T-helper 17 cell (primary cell): Measurements from ENCODE around the gene SLC22A17. TPM values are rescaled to one million over a fixed set of nuclear protein-coding genes. Genes with fewer than 3 reads are reported as not detected.

Experiments used
- ATAC-seq: fragments of 150-1000 bp; cut with Tn5 transposase; 2 replicates; pipeline ENCODE4 v1.10.0; 2021; ENCODE audit warnings: mild to moderate bottlenecking, moderate library complexity
- DNase-seq, 3 donors: peaks; one replicate each; pipeline versions ENCODE4 v3.0.0 to v3.0.0-alpha.2; 2020 to 2021
- H3K9me3 ChIP-seq: one replicate; pipeline ENCODE4 v1.7.0; 2013; ENCODE audit warnings: low read length, mild to moderate bottlenecking; ENCODE audit not compliant: control insufficient read depth, poor library complexity, severe bottlenecking
- H3K27ac Mint-ChIP-seq: one replicate; pipeline ENCODE4 v1.8.0; 2022; ENCODE audit warnings: mild to moderate bottlenecking, moderate library complexity, mixed read lengths
- H3K27me3 Mint-ChIP-seq: one replicate; pipeline ENCODE4 v1.8.0; 2022; ENCODE audit warnings: mixed read lengths
- H3K36me3 Mint-ChIP-seq: one replicate; pipeline ENCODE4 v1.8.0; 2022; ENCODE audit warnings: low read depth, mixed read lengths
- H3K4me1 Mint-ChIP-seq: one replicate; pipeline ENCODE4 v1.8.0; 2022; ENCODE audit warnings: mild to moderate bottlenecking, mixed read lengths
- H3K4me3 Mint-ChIP-seq: one replicate; pipeline ENCODE4 v1.8.0; 2022; ENCODE audit warnings: mild to moderate bottlenecking, moderate library complexity, mixed read lengths
- total RNA-seq, 4 donors: library from RNA in 2 of 4; stranded (reverse) in 2 of 4; gene quantifications; one replicate each; pipeline ENCODE4 v1.2.3 and lab custom pipeline; 2022 to 2026

Gene SLC22A17
- total RNA-seq, 2 donors from 2014 or later = 3.7 to 10.5 TPM

- Mint-ChIP-seq H3K4me3 (peak within 1 kb of the TSS; percentile 76), H3K4me1 (peaks cover 13% of the 10 kb centered on the region), H3K27ac (no peak within 1 kb of the TSS), H3K27me3 (peaks cover 64% of the 10 kb centered on the region), H3K36me3 (peaks cover 5% of the 10 kb centered on the region)
- ATAC-seq (no peak), DNase-seq (no peak)
- no peaks in the 10 kb centered on the region for H3K9me3 ChIP-seq
Observed at GRCh38 chr14:23365036-23365731, 12.5 kb upstream of the SLC22A17 start, which contains the start of gene EFS. EFS (minus strand) TSS chr14:23365172; CDS start chr14:23365025, 147 bp downstream.

GRCh38 chr14:23364164-23365035 lies 11.7 kb upstream of the SLC22A17 start:
- Mint-ChIP-seq H3K27ac (no peak overlapping the region), H3K36me3 (peaks cover 5% of the 10 kb centered on the region), H3K27me3 (peaks cover 64% of the 10 kb centered on the region), H3K4me3 (peak overlapping the region; percentile 76), H3K4me1 (peaks cover 13% of the 10 kb centered on the region)
- DNase-seq = no peak
- no peaks in the 10 kb centered on the region for H3K9me3 ChIP-seq
- no peak for ATAC-seq

GRCh38 chr14:23362200-23362599 lies 9.5 kb upstream of the SLC22A17 start:
- Mint-ChIP-seq H3K27me3 (peaks cover 49% of the 10 kb centered on the region), H3K4me3 (no peak overlapping the region), H3K4me1 (peaks cover 11% of the 10 kb centered on the region), H3K36me3 (peaks cover 3% of the 10 kb centered on the region), H3K27ac (no peak overlapping the region)
- DNase-seq (no peak), ATAC-seq (no peak)
- H3K9me3 ChIP-seq = no peaks in the 10 kb centered on the region

GRCh38 chr14:23361763-23362162 lies 9.1 kb upstream of the SLC22A17 start:
- peaks cover 3% of the 10 kb centered on the region for H3K36me3 Mint-ChIP-seq
- ATAC-seq = no peak
- no peak for DNase-seq
- no peak overlapping the region for H3K27ac Mint-ChIP-seq
- no peak overlapping the region for H3K4me3 Mint-ChIP-seq
- H3K9me3 ChIP-seq = no peaks in the 10 kb centered on the region
- H3K27me3 Mint-ChIP-seq = peaks cover 45% of the 10 kb centered on the region
- peaks cover 9% of the 10 kb centered on the region for H3K4me1 Mint-ChIP-seq

- no peak overlapping the region for H3K4me3 Mint-ChIP-seq
- peaks cover 3% of the 10 kb centered on the region for H3K36me3 Mint-ChIP-seq
- peaks cover 43% of the 10 kb centered on the region for H3K27me3 Mint-ChIP-seq
- DNase-seq (no peak), ATAC-seq (no peak)
- H3K27ac Mint-ChIP-seq = no peak overlapping the region
- H3K4me1 Mint-ChIP-seq = peaks cover 9% of the 10 kb centered on the region
- H3K9me3 ChIP-seq = no peaks in the 10 kb centered on the region
Observed at GRCh38 chr14:23361320-23361719, 8.6 kb upstream of the SLC22A17 start.

- H3K4me1 Mint-ChIP-seq = peaks cover 9% of the 10 kb centered on the region
- no peaks in the 10 kb centered on the region for H3K9me3 ChIP-seq
- H3K27me3 Mint-ChIP-seq = peaks cover 50% of the 10 kb centered on the region
- H3K36me3 Mint-ChIP-seq = peaks cover 3% of the 10 kb centered on the region
- no peak overlapping the region for H3K27ac Mint-ChIP-seq
- ATAC-seq (no peak), DNase-seq (no peak)
- no peak overlapping the region for H3K4me3 Mint-ChIP-seq
Observed at GRCh38 chr14:23360496-23360895, 7.8 kb upstream of the SLC22A17 start.

- Mint-ChIP-seq H3K27ac (no peak overlapping the region), H3K4me3 (no peak overlapping the region), H3K4me1 (peaks cover 7% of the 10 kb centered on the region), H3K27me3 (peaks cover 55% of the 10 kb centered on the region), H3K36me3 (peaks cover 3% of the 10 kb centered on the region)
- DNase-seq (no peak), ATAC-seq (no peak)
- H3K9me3 ChIP-seq = no peaks in the 10 kb centered on the region
Observed at GRCh38 chr14:23359722-23360447, 7.2 kb upstream of the SLC22A17 start.

GRCh38 chr14:23359167-23359626 lies 6.5 kb upstream of the SLC22A17 start:
- H3K9me3 ChIP-seq = no peaks in the 10 kb centered on the region
- no peak for DNase-seq

GRCh38 chr14:23358553-23359166 lies 6.0 kb upstream of the SLC22A17 start:
- H3K27ac Mint-ChIP-seq = peak overlapping the region; percentile 54
- peaks cover 13% of the 10 kb centered on the region for H3K4me1 Mint-ChIP-seq
- H3K36me3 Mint-ChIP-seq = peaks cover 10% of the 10 kb centered on the region
- H3K9me3 ChIP-seq = no peaks in the 10 kb centered on the region
- DNase-seq = no peak
- peaks cover 58% of the 10 kb centered on the region for H3K27me3 Mint-ChIP-seq
- no peak for ATAC-seq
- H3K4me3 Mint-ChIP-seq = no peak overlapping the region

More at GRCh38 chr14:23359167-23359626, 6.5 kb upstream of the SLC22A17 start:
- peaks cover 7% of the 10 kb centered on the region for H3K4me1 Mint-ChIP-seq
- H3K36me3 Mint-ChIP-seq = peaks cover 5% of the 10 kb centered on the region
- H3K27me3 Mint-ChIP-seq = peaks cover 55% of the 10 kb centered on the region
- ATAC-seq = no peak
- no peak overlapping the region for H3K27ac Mint-ChIP-seq
- H3K4me3 Mint-ChIP-seq = no peak overlapping the region

GRCh38 chr14:23358042-23358441 lies 5.4 kb upstream of the SLC22A17 start:
- Mint-ChIP-seq H3K4me3 (no peak overlapping the region), H3K27ac (peak overlapping the region; percentile 54), H3K36me3 (peaks cover 11% of the 10 kb centered on the region), H3K4me1 (peaks cover 18% of the 10 kb centered on the region), H3K27me3 (peaks cover 58% of the 10 kb centered on the region)
- ATAC-seq (no peak), DNase-seq (no peak)
- H3K9me3 ChIP-seq = no peaks in the 10 kb centered on the region

GRCh38 chr14:23357261-23357660 lies 4.6 kb upstream of the SLC22A17 start:
- Mint-ChIP-seq H3K4me3 (no peak overlapping the region), H3K27ac (no peak overlapping the region), H3K36me3 (peaks cover 13% of the 10 kb centered on the region), H3K27me3 (peaks cover 57% of the 10 kb centered on the region), H3K4me1 (peaks cover 23% of the 10 kb centered on the region)
- no peaks in the 10 kb centered on the region for H3K9me3 ChIP-seq
- ATAC-seq (no peak), DNase-seq (no peak)

GRCh38 chr14:23356662-23357061 lies 4.0 kb upstream of the SLC22A17 start:
- Mint-ChIP-seq H3K27ac (no peak overlapping the region), H3K36me3 (peaks cover 13% of the 10 kb centered on the region)

More at GRCh38 chr14:23356662-23357061, 4.0 kb upstream of the SLC22A17 start:
- H3K4me1 Mint-ChIP-seq = peaks cover 23% of the 10 kb centered on the region
- ATAC-seq (no peak), DNase-seq (no peak)
- no peak overlapping the region for H3K4me3 Mint-ChIP-seq
- H3K9me3 ChIP-seq = no peaks in the 10 kb centered on the region
- H3K27me3 Mint-ChIP-seq = peaks cover 57% of the 10 kb centered on the region
